Measurements from ENCODE around the gene MARF1.
"Not testable (repeated sequence)": the region's sequence is repeated elsewhere in the genome, so short reads cannot be mapped to it uniquely, and the experiment has no call there.

MARF1 gene

GRCh38 chr16:15621889-15622288 lies 21.1 kb downstream of the MARF1 start:
- no peak for FAIRE-seq

GRCh38 chr16:15621456-15621855 lies 21.5 kb downstream of the MARF1 start:
- no peak for DNase-seq (ENCODE audit: insufficient read length, low spot score)
- no peak for FAIRE-seq

More at GRCh38 chr16:15621889-15622288, 21.1 kb downstream of the MARF1 start:
- no peak for DNase-seq (ENCODE audit: insufficient read length, low spot score)

DNA sequence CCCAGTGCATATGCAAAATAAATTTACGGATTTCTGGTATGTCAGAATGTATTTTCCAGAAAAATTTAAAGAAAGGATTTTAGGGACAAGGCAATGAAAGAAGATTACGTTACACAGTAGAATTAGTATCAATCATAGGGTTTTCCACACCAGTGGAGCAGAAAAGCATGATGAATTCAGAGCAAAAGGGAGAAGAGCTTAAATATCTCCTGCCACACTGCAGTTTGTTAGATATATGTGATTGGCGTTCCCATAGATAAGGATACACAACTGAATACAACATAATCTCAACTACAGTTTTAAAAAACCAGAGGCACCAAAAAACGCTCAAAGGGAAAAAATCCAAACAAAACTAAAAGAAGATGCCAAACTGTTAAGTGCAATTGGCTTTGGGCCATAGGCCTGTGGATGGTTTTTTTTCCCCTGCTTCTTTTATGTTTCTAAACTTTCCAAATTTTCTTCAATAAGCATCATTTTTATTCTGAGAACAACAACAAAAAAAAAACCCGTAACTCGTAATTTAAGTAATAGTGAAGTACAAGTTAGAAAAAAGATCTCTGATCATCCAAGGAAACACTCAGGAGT lies 22.3 kb downstream of the MARF1 start:
- DNase-seq (ENCODE audit: insufficient read length, low spot score) (no peak), FAIRE-seq (no peak)

- DNase-seq (ENCODE audit: insufficient read length, low spot score) (peak; percentile 62), FAIRE-seq (no peak)
These were observed 24.6 kb downstream of the MARF1 start for GRCh38 chr16:15618392-15618791.

DNA sequence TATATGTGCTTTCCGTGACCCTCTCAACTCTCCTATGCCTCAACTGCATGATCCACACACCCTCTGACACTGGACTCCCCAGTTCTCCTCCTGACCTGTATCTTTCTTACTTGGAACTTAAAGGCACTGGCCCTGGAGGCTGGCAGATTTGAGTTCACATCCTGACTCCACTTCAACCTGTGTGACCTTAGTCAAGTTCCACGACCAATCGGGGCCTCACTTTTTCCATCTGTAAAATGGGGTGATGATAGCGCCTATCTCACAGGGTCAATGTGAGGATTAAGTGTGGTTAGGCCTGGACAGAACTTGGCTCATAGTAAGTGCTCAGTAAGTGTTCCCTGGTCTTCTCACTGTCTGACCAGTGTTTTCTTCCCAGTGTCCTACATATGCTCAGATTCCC lies 25.1 kb downstream of the MARF1 start:
- DNase-seq (ENCODE audit: insufficient read length, low spot score) = no peak
- FAIRE-seq = no peak

GRCh38 chr16:15616475-15617165 lies 26.3 kb downstream of the MARF1 start:
- DNase-seq (ENCODE audit: insufficient read length, low spot score) = no peak
- no peak for FAIRE-seq

- DNase-seq (ENCODE audit: insufficient read length, low spot score) (no peak), FAIRE-seq (no peak)
These were observed 26.9 kb downstream of the MARF1 start for GRCh38 chr16:15616012-15616411.

DNA sequence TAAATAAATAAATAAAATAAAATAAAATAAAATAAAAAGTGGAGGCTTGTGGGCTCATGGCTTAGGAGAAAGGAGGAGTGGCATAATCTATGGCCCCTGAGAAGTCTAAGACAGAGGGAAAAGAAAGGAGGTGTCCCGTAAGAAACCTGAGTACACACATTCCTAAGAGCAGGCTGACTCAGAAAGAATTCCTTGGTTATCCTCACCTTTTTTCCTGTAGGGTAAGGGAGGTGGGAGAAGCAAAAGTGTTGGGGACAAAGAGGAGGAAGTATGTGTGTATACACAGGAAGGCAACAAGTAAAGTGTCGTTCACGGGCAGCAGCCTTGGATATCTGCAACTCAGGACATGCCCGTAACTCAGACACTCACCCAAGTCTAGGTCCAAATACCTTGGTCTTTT lies 29.3 kb downstream of the MARF1 start:
- FAIRE-seq = no peak
- no peak for DNase-seq (ENCODE audit: insufficient read length, low spot score)

GRCh38 chr16:15611610-15612009 lies 31.3 kb downstream of the MARF1 start:
- no peak for DNase-seq (ENCODE audit: insufficient read length, low spot score)

GRCh38 chr16:15610369-15610871 lies 32.5 kb downstream of the MARF1 start:
- no peak for DNase-seq (ENCODE audit: insufficient read length, low spot score)
- no peak for FAIRE-seq

More at GRCh38 chr16:15611610-15612009, 31.3 kb downstream of the MARF1 start:
- no peak for FAIRE-seq

- FAIRE-seq (no peak), DNase-seq (ENCODE audit: insufficient read length, low spot score) (no peak)
These were observed 33.7 kb downstream of the MARF1 start for GRCh38 chr16:15609286-15609649.

DNA sequence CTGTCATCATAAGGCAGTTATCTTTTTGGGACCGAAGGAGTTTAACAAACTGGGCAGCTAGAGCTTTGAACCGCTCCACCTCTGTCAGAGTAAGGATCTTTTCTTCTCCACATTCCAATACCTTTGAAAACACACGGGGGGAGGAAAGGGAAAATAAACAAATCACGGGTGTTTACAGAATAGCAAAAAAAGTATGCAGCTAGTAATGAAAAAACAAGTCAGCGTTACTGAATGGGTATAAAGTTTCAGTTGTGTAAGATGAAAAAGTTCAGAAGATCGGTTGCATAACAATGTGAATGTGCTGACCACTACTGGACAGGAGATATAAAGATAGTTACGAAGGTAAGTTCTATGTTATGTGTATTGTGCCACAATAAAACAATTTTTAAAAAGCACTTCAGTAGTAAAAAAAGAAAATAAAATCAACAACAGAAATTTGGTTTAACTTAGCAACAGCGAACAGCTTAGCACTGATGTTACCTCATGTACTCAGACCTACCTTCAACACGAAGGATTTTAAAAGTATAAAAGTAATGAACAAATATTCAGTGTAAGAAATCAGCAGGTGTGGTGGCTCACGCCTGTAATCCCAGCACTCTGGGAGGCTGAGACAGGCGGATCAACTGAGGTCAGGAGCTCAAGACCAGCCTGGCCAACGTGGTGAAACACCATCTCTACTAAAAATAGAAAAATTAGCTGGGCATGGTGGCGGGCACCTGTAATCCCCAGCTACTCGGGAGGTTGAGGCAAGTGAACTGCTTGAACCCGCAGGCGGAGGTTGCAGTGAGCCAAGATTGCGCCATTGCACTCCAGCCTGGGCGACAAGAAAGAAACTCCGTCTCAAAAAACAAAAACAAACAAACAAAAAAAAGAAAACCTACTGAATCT lies 34.3 kb downstream of the MARF1 start:
- DNase-seq (ENCODE audit: insufficient read length, low spot score) (no peak), FAIRE-seq (no peak)

- FAIRE-seq (no peak), DNase-seq (ENCODE audit: insufficient read length, low spot score) (no peak)
These were observed 35.1 kb downstream of the MARF1 start for GRCh38 chr16:15607700-15608396.

DNA sequence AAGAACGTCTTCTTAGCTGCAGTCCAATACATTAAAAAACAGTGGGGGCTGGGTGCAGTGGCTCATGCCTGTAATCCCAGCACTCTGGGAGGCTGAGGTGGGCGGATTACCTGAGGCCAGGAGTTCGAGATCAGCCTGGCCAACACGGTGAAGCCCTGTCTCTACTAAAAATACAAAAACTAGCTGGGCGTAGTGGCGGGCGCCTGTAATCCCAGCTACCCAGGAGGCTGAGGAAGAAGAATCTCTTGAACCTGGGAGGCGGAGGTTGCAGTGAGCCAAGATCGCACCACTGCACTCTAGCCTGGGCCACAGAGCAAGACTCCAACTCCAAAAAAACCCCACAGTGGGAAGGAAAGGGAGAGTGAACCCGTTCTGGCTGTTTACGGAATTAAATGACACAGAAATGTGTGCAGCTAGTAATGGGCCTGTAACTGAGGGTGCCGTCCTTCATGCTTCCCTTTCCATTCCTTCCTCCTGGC lies 35.7 kb downstream of the MARF1 start:
- DNase-seq (ENCODE audit: insufficient read length, low spot score); FAIRE-seq: not testable (repeated sequence)

DNA sequence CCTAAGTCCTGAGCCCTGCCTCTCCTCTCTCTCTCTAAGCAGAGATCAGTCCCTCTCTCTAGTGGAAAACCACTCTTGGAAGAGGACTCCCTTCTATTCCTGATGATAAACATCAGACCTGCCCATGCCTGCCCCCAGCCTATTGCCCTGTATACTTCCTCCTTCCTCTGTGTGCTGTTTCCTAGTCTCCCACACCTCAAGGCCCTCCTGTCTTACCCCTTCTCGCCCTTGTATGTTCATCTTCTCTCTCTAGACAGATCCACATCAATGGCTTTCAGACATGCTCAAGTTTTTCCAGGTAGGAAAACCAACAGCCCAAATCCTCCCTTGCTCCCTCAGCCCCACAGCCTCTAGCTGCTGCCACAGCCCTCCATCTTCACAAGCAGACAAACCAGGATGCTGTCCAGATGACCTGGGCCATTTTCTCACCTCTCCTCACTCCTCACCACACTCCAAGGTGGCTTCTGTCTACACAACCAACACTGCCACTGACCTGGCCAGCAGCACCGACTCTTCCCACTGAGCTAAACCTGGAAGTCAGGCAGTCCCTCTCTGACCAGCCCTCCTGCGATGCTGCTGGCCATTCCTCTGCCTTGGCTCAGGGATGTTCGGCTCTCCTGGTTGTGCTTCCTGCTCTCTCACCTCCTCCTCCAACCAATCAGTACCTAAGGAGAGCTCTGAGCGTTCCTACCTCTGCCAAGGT lies 36.3 kb downstream of the MARF1 start:
- no peak for DNase-seq (ENCODE audit: insufficient read length, low spot score)
- FAIRE-seq = no peak

GRCh38 chr16:15605839-15606517 lies 37.0 kb downstream of the MARF1 start:
- DNase-seq (ENCODE audit: insufficient read length, low spot score) = no peak

DNA sequence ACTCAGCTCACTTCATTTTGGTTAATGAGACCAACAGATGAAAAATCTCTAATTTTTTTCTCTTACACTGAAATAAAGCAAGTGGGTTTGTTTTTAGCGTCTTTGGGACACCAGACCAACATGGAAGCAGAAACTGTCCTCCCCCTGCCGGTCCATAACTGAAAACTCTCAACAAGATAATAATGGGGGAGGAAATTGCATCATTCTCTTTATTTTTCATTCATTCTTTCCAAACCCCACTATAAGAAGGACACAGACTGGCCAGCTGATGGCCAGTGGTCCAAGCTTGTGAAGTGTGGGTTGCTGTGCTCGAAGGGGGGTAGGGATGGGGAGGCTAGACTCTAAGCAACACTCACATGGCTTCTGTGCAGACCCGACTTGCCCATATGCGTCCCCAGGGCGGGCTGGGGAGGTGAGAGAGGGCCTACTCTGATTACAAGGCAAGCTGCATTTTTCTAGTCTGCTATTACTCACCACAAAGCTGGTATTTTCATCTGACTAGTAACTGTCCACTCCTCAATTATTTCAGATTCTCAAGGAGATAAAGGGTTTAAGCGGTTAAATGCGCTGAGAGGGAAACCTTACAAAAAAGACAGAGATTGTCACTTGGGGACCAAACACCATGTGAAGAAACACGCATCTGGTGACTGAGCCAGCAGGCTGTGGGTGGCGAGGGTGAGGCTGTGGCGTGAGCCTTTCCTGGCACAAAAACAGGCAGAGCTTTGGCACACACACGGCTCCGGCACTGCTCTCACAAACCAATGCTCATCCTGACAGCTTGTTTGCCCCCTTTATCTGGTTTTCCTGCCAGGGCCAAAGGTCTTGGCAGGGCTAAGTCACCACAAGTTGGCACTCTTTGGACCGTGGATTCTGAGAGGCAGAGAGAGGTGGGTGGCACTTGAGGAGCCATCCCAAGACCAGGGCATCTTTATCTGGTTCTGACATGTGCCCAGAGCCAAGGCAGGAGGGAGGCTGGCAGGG lies 38.2 kb downstream of the MARF1 start:
- FAIRE-seq = no peak

More at GRCh38 chr16:15605839-15606517, 37.0 kb downstream of the MARF1 start:
- FAIRE-seq = no peak

More for the DNA sequence above, 38.2 kb downstream of the MARF1 start:
- no peak for DNase-seq (ENCODE audit: insufficient read length, low spot score)
